Stimulated activated CD8-positive, alpha-beta memory T cell treated with anti-CD3 and anti-CD28 coated beads, Interleukin-15, amount 100 ng/mL, for 48 hours (primary cell): ENCODE data around the gene NEK5.
"Not testable (repeated sequence)": the region's sequence is repeated elsewhere in the genome, so short reads cannot be mapped to it uniquely, and the experiment has no call there.

Experiments used
- DNase-seq, 2 donors: peaks; one replicate each; pipeline ENCODE4 v3.0.0-alpha.2; 2020; ENCODE audit warnings: low read depth in 2 of 2

The NEK5 gene, protein sequence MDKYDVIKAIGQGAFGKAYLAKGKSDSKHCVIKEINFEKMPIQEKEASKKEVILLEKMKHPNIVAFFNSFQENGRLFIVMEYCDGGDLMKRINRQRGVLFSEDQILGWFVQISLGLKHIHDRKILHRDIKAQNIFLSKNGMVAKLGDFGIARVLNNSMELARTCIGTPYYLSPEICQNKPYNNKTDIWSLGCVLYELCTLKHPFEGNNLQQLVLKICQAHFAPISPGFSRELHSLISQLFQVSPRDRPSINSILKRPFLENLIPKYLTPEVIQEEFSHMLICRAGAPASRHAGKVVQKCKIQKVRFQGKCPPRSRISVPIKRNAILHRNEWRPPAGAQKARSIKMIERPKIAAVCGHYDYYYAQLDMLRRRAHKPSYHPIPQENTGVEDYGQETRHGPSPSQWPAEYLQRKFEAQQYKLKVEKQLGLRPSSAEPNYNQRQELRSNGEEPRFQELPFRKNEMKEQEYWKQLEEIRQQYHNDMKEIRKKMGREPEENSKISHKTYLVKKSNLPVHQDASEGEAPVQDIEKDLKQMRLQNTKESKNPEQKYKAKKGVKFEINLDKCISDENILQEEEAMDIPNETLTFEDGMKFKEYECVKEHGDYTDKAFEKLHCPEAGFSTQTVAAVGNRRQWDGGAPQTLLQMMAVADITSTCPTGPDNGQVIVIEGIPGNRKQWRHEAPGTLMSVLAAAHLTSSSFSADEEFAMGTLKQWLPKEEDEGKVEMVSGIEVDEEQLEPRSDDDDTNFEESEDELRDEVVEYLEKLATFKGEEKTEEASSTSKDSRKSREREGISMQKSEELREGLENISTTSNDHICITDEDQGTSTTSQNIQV

DNA sequence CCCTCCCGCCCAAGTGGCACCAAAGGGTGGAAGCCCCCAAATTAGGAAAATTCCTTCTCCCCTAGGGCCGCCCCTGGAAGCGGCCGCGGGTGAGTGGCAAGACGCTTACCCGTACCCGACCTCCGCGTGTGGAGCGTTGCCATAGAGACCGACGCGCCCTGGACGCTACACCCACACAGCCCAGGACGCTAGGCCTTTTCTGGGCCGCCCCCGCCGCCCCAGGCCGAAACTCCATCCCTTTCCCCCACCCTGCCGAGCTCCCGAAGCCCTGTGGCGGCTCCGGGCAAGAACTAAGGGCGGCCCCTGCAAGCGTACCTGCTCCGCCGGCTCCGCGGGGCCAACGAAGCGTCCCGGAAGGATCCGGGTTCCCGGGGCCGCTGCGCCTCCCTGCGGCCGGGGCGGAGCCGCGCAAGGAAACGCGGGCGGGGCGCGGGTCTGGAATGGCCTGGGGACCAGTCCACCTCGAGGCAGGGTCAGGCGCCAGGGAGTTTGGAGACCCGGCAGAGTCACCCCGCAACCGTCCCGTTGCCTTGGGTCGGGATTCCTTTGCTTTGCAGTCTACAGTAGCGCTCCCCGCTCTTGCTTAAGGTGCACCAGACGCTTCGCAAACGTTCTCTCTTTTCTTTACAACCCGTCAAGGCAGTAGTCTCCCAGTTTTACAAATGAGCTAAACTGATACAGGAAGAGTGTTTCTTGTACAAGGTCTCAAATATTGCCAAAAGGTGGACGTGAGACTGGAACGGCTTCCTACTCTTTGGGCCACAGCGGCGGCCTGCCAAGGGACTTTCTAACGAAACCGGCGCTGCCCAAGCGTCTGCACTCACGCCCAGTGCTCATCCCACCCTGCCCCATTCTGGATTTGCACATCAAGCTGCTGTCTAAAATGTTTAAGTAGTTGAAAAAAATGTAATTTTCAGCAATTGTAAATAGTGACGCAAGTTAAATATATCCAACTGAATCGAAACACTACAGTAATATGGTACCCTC is at the start of gene NEK5:
TSS of gene NEK5 (minus strand) at position 360 of the 987 bp plus-strand sequence. CDS start 1,591 bp downstream, outside the sequence.
- DNase-seq: peak; percentile 24 to 31

DNA sequence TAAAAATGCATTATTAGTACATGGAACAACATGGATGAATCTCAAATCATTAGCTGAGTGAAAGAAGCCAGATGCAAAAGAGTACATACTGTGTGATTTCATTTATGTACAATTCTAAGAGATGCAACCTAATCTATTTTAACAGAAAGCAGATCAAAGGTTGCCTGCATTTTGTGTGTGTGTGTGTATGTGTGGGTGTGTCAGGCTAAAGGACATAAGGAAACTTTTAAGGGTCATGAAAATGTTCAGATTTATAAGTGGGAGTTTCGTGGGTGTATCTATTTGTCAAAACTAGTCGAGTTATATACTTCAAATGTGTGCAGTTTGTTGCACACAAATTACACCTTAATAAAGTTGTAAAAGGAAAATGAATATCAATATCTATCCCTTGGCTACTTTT is 48.4 kb upstream of the NEK5 start:
- no peak for DNase-seq

DNA sequence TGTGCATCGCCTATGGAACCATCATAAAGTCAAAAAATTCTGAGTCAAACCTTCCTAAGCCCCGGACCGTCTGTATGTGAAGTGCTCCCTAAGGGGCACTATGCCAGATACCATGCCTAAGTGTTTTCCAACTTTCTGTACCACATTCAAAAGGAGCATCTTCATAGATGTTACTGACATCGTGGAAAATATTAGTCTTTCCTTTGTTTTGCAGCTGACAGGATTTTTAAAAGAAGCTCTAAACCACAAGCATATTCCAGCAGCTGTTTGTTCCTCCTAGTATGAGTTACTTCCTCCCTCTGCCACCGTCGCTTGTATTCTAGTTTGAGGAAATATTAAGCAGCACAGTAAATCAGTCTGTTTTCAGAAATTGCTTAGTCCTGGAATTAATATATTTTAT is 45.1 kb upstream of the NEK5 start:
- not testable (repeated sequence) for DNase-seq

DNA sequence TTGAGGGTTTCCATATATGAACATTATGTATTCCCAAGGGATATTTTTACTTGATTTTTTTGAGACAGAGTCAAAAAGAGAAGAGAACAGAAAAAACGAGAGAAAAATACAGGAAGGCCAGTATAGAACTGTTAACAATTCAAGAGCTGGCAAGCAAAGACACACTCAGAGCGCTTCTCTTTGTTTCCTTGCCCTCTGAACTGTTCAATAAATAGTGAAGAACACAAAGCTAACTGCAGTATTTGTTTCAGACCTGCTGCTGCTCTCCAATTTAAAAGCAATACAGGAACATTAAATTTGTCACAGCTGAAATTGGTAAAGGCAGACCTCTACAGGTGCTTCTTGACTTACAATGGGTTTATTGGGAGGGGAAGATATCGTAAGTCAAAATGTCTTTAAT is 44.5 kb upstream of the NEK5 start:
- DNase-seq: no peak

DNA sequence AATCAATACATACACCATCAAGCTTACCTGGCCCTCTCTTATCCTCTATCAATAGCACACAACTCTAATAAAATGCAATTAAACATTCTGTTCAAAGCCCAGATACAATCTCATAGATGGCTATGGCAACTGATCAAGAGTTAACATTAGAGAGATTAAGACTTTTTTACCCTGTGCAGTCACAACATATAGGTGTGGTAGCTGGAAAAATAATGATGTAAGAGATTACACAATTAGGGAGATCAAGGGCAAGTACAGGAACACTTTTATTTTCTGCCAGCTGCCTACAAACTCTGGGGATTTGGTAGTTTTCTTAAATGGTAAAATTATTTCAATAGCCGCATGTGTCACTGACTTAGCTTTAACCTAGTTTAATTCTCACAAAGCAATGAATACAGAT is 42.8 kb upstream of the NEK5 start:
- DNase-seq: not testable (repeated sequence)

DNA sequence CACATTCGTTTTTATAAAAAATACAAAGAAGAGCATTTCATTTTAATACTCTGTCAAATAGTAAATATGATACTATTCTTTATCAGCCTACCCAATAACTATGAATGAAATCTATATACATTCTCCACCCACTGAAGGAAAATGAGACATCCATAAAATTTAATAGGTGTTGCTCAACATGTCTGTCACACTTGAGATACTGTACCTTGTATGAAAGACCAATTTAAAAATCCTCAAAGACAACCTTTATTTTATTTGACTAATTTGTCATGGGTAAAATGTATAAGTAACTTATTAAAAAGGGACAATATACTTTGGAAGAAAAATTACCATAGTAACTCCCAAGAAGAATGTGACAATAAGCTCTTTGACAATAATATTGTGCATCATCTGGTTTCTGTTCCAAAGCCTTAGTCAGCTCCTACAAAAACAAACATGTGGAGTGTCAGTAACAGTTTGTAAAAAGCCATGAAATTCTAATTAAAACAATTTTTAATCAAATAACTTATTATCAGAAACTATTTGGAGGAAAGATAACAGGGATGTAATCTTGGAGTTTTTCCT is 42.0 kb upstream of the NEK5 start:
- DNase-seq: not testable (repeated sequence)

DNA sequence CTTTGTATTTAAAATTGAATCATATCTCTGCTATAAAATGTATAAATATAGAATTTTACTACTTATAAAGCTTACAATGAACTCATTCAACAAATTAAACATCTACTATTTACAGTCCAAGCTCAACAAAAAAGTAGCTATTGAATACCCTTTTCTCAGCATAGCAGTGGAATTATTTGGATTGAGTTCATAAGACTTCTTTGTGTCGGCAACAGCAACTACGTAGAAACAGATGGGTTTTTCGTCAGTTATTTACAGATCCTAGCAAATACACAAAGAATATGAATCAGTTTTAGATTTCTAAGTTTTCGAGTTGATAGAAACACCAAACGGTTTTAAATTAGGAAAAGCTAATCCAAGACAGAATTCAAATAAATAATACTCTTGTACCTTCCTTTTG is 41.0 kb upstream of the NEK5 start:
- no peak for DNase-seq

DNA sequence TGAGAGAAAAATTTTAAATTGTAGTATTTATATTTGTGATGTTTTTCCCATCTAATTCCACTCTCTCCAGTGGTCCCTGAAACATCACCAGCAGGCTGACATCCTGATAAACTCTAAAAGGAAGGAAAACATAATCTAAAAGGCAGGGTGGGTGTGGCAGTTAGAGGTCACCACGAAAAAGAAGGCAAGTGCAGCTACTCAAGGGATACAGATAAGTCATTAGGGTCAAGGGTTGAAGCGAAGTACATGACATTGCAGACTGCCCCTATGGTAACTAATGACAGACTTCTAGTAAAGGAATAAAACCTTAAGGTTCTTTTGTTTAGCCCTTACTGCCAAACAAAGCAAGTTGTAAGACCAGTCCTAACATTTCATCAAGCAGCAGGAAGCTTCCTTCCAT is 36.5 kb upstream of the NEK5 start:
- DNase-seq: no peak

DNA sequence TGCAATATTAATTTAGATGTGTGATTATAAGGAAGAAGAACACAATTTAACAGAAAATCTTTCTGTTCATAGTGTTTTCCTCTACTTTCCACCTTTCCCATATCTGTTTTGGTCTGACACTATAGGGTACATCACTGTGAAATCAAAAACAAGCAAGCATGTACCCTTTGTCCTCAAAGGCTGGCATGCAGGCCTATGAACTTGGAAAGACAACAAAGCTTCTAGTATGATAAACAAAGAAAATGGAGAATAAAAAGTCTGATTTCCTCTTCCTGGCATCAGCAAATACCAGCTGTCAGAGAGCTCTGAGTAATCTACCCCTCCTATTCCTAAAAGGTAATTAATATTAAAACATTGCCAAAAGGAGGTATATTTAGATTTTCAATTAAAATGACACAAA is 36.1 kb upstream of the NEK5 start:
- DNase-seq: no peak

DNA sequence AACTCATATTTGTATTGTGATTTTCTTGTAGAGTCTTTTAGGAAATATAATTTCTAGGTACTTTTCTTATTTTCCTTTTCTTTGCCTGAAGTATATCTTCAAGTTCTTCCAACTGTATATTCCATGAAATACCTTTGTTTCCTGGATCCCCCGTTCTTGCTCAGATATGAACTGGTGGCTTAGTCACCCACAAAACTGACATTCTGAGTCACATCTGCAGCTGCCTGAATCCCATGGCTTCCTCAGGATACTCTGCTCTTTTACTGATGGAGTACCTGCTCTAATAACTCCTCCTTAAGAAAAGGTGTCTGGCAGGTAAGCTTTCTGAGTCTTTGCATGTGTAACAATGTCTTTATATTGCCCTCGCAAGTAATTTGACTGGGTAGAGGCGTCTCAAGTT is 35.0 kb upstream of the NEK5 start:
- not testable (repeated sequence) for DNase-seq

DNA sequence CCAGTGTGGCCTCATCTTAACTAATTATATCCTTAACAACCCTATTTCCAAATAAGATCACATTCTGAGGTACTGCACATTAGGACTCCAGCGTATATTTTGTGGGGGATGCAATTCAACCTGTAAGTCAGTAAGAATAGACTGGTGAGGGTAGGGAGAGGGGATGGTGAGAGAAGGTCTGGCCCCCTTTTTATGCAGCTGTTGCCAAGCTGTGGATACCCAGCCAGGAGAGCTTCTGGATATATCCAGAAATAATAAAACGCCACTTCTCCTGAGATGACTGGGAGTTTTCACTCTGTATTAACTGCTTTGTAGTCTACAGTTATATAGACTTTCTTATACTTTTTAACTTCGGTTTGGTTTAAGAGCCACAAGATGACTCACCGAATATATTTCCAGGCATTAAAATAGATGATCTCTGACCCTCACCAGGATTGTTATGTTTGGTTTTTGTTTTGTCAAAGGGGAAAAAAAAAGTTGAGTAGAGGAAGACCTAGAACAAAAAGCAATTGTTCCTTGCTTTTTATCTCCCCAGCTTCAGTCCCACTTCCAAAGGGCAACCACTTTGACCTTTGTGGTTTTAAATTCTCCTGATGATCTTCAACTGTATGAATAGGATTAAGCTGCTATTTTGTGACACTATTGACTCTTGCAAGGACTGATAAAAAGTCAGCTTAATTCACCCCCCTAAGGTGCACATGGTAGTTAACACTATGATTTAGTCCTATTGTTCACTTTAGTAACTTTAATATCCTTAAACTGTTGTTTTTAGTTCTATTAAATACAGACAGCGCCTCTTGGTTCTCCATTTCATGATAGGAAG is 33.6 kb upstream of the NEK5 start:
- no peak for DNase-seq

DNA sequence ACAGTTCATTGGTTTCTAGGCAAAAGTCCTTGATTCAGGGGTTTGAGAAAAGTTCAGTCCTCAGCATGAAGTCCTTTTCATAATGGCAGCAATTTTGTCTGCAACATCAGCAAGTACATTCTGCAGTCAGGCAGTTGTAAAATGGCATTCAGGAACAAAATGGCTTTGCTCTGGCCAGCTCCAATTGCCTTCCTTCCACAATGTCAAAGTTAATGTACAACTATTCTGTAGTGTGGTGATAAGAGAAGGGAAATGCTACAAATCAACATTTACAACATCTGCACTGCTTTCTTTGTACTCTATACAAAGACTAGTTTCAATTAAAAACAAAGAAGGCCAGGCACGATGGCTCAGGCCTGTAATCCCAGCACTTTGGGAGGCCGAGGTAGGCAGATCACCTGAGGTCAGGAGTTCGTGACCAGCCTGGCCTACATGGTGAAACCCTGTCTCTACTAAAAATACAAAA is 32.3 kb upstream of the NEK5 start:
- no peak for DNase-seq

DNA sequence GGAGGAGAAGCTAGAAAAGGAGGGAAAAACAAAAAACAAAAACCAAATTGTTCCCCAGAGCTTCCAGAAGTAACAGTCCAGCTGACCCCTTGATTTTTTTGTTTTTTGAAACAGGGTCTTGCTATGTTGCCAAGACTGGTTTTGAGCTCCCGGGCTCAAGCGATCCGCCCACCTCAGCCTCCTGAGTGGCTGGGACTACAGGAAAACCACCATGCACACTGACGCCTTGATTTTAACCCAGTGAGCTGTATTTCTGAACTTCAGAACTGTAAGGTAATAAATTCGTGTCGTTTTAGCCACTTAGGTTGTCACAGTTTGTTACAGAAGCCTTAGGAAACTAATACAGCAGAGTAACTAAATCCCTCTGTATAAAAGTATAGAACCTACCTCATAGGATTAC is 31.6 kb upstream of the NEK5 start:
- no peak for DNase-seq

DNA sequence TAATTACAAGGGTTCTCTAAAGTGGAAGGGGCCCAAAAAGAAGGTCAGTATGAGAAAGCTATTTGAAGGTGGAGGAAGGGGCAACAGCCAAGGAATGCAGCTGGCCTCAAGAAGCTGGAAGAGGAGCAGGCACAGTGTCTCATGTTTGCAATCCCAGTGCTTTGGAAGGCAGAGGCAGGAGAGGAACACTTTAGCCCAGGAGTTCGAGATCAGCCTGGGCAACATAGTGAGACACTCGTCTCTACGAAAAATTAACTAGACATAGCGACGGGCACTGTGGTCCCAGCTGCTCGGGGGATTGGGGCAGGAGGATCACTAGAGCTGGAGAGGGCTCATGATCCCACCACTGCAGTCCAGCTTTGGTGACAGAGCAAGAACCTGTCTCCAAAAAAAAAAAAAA is 31.2 kb upstream of the NEK5 start:
- no peak for DNase-seq

DNA sequence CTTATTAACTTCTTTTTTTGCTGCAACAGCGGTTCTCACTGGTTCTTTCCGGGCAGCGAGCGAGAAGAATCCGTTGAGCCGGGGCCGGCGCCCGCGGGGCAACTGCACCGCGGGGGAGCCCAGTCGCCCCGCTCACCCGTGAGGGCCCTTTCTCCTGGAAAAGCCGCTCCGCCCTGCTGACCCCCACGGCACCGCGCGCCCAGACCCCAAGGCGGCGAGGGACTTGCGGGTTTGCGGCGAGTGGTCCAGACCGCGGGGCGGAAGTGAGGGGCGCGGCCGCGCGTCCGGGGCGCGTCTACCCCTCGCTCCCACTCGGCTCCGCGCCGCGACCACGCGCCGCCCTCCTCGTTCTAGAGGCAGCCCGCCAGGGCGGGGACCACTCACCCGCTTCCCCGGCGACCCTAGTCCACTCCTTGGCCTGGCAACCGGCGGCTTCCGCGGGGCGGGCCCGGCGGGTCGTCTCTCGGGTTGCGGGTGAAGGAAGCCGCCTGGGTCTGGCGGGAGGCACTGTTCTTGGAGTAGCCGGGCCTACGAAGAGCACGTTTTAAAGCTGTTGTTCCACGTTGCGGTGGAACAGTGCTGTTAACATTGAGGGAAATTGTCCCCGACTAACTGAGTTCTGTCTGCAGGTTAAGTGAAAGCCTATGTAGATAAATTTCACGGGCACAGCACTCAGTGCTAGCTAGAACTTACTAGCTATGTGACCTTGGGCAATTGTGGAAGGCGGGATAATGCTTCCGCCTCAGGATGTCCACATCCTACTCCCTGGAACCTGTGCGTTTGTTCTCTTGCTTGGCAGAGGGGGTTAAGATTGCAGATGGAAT is 30.5 kb upstream of the NEK5 start, which contains the start of gene NEK3:
TSS of gene NEK3 (minus strand) at position 439 of the 824 bp plus-strand sequence. CDS start 3,406 bp downstream, outside the sequence.
- DNase-seq: peak; percentile 13 to 42

DNA sequence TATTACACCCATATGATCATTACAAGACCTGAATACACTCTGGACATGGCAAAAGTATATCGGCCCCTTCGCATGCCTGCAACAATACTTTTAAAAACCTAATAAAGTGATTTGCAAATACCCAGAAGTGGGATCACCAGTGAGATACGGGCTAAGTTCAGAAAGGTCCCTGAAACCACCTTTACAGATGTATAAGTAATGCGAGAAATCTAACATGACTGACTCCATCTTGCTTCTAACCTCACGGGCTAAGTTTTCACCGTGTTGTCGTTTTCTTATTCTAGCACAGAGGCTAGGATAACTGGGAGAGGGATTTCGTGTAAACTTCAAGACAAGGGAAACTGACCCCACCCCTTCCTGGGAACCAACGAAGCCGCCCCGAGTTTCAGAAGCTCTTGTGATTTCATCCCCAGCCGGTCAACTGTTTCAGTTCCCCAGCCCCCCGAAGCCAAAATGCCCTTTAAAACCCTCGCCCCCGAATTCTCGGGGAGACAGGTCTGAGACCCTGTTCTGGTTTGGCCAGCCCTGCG is 29.8 kb upstream of the NEK5 start:
- DNase-seq: no peak

DNA sequence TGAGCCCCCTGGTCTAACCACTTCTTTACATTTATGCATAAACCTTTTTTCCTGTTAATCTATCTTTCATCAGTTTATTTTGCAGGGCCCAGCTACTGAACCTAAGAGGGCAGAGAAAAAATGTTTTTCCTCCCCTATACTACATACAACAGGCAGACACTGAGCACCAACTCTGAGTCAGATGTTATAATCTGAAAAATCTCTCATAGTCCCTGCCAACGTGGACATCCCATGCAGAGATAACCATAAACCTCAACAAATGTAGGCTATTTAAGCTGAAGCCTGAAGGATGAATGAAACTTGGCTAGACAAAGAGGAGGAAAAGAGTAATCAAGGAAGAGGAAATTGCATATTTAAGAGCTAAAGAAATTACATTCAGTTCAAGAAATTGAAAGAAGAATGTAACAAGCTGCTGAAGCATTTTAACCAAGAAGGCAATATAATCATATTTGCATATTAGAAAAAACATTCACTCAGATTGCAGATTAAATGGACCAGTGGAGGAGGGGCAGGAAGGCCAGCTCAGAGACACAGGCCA is 27.9 kb upstream of the NEK5 start:
- DNase-seq: no peak

DNA sequence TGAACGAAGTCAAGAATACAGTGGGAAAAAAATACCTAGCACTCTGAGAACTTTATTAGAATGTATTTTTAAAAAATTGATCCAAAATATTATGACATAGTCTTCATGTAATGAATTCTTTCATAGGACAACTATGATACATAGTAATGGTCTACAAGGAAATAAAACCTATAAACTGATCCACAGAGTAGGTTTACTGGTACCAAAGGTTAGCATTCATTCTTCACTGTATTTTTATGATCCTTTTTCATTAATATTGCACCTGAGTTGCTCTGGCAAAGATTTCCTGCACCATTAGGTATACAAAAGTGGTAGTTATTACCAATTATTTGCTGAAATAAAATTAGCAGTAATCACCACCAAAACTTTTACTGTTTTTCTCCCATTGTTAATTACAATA is 26.3 kb upstream of the NEK5 start:
- DNase-seq: no peak

DNA sequence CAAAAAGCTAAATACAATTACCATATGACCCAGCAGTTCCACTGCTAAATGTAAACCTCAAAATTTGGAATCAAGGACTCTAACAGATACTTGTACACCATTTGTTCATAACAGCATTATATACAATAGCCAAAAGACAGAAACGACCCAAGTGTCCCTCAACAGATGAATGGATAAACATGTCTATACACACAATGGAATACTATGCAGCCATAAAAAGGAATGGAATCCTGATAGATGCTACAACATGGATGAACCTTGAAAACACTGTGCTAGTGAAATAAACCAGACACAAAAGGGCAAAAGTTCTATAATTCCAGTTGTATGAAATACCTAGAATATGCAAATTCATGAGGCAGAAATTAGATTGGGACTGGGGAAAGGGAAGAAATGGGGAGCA is 18.4 kb upstream of the NEK5 start:
- no peak for DNase-seq
